BLaER1 treated with 17β-estradiol and CSF1 and Interleukin-3, amounts not matched to agents 10 nM and 100 nM (cell line): ENCODE measurements around the gene CDCP1.

Experiments used
- H3K27ac ChIP-seq, 11 experiments: shearing (Covaris generic); formaldehyde crosslinking; 2 replicates each; pipeline ENCODE4 v1.8.1; 2022
- H3K27me3 ChIP-seq, 11 experiments: shearing (Covaris generic); formaldehyde crosslinking; 2 replicates each; pipeline ENCODE4 v1.8.1; 2022
- H3K36me3 ChIP-seq, 11 experiments: shearing (Covaris generic); formaldehyde crosslinking; 2 replicates each; pipeline ENCODE4 v1.8.1; 2022
- H3K4me1 ChIP-seq, 10 experiments: shearing (Covaris generic); formaldehyde crosslinking; 2 replicates each; pipeline ENCODE4 v1.8.1; 2022
- H3K4me2 ChIP-seq, 11 experiments: shearing (Covaris generic); formaldehyde crosslinking; 2 replicates each; pipeline ENCODE4 v1.8.1; 2022
- H3K4me3 ChIP-seq, 10 experiments: shearing (Covaris generic); formaldehyde crosslinking; 2 replicates each; pipeline ENCODE4 v1.8.1; 2022
- H3K9ac ChIP-seq, 11 experiments: shearing (Covaris generic); formaldehyde crosslinking; 2 replicates each; pipeline ENCODE4 v1.8.1; 2022
- H3K9me3 ChIP-seq, 11 experiments: shearing (Covaris generic); formaldehyde crosslinking; replicated peaks in 1 of 11; 2 replicates each; pipeline ENCODE4 v1.8.1; 2022
- H4K20me1 ChIP-seq, 11 experiments: shearing (Covaris generic); formaldehyde crosslinking; 2 replicates each; pipeline ENCODE4 v1.8.1; 2022
- Cebpa-rat ChIP-seq, 11 experiments: shearing (Covaris generic); IDR thresholded peaks; 2 replicates each; pipeline ENCODE4 v1.8.1; 2022

CDCP1 gene

DNA sequence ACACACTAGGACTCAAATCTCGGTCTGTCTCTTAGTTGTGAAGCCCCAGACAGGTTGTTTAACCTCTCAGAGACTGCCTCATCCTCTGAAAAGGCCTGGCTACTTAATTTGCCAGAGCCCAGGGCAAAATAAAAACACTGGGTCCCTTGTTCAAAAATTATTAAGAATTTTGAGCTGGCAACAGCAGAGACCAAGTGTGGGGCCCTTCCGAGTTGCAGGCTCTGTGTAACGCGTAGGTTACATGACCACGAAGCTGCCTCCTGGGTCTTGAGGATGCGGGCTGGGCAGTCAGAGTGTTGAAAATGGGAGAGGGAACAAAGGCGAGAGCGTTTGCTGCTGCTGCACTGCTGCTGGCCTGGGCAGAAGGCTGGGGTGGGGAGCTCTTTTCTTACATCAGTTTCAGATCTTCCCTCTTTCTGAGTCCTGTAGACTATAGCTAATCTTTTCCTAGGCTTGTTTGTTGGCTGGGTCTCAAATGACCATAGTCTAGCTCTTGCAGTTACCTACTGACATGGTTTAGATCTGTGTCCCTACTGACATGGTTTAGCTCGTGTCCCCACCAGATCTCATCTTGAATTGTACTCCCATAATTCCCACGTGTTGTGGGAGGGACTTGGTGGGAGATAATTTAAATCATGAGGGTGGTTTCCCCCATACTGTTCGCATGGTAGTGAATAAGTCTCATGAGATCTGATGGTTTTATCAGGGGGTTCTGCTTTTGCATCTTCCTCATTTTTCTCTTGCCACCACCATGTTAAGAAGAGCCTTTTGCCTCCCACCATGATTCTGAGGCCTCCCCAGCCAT, 70.2 kb downstream of the CDCP1 start:
- TF ChIP-seq Cebpa-rat (IDR thresholded peaks at IDR 0.05), result no peak
- peak overlapping the region in 4 of 11 experiments; percentile 27 to 81 (median 66); a peak in 7 of 22 replicates for H3K27ac ChIP-seq
- H3K4me1 ChIP-seq, result peaks cover 0 to 72% (median 6%) of the 10 kb centered on the region in 10 experiments; a peak in 8 of 20 replicates
- peaks cover 0 to 10% (median 0%) of the 10 kb centered on the region in 11 experiments; a peak in 3 of 22 replicates for H3K36me3 ChIP-seq
- peaks cover 0 to 19% (median 5%) of the 10 kb centered on the region in 11 experiments; a peak in 12 of 22 replicates for H3K9me3 ChIP-seq
- H4K20me1 ChIP-seq, result no peaks in the 10 kb centered on the region
- H3K27me3 ChIP-seq, result no peaks in the 10 kb centered on the region
- H3K9ac ChIP-seq, result peak overlapping the region in 2 of 11 experiments; percentile 16 to 18; a peak in 2 of 22 replicates
- H3K4me3 ChIP-seq, result peak overlapping the region in 2 of 10 experiments; percentile 41 to 48; a peak in 3 of 20 replicates
- peak overlapping the region in 7 of 11 experiments; percentile 0 to 94 (median 55); a peak in 10 of 22 replicates for H3K4me2 ChIP-seq

GRCh38 chr3:45071075-45071474, 75.1 kb downstream of the CDCP1 start:
- no peak overlapping the region for H3K27ac ChIP-seq
- H3K4me1 ChIP-seq, result peaks cover 0 to 42% (median 5%) of the 10 kb centered on the region in 10 experiments; a peak in 9 of 20 replicates
- peaks cover 0 to 12% (median 0%) of the 10 kb centered on the region in 11 experiments; a peak in 2 of 22 replicates for H3K9me3 ChIP-seq
- H3K36me3 ChIP-seq, result no peaks in the 10 kb centered on the region
- no peak overlapping the region for H3K4me3 ChIP-seq
- no peak overlapping the region for H3K9ac ChIP-seq
- no peaks in the 10 kb centered on the region for H3K27me3 ChIP-seq
- H3K4me2 ChIP-seq, result no peak overlapping the region
- no peaks in the 10 kb centered on the region for H4K20me1 ChIP-seq
- no peak for TF ChIP-seq Cebpa-rat (IDR thresholded peaks at IDR 0.05)

- Histone ChIP-seq H3K27me3 (no peaks in the 10 kb centered on the region), H3K9me3 (peaks cover 0 to 7% (median 0%) of the 10 kb centered on the region in 11 experiments; a peak in 1 of 22 replicates), H3K4me1 (peaks cover 0 to 49% (median 10%) of the 10 kb centered on the region in 10 experiments; a peak in 10 of 20 replicates), H3K27ac (no peak overlapping the region), H4K20me1 (no peaks in the 10 kb centered on the region), H3K4me2 (no peak overlapping the region), H3K9ac (no peak overlapping the region), H3K4me3 (no peak overlapping the region), H3K36me3 (no peaks in the 10 kb centered on the region)
- TF ChIP-seq Cebpa-rat (IDR thresholded peaks at IDR 0.05), result no peak
Measured at GRCh38 chr3:45067941-45068340, 78.2 kb downstream of the CDCP1 start.

DNA sequence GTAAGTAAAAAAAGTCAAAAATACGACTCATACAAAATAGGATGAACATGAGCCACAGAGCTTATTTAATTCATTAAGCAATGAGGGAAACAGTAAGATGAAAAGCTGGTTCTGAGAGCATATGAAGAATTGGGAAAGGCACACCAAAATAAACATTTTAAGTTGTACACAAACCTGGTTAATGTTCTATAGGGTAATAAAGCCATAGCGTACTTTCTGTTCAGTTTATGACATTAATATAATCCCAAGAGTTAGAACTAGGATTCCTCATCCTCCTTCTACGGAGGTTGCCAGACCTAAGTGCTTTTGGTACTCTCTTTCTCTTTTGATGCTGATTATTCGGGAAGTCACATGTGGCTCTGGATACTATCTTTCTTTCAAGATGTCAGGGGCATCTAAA, 78.7 kb downstream of the CDCP1 start:
- H3K4me1 ChIP-seq, result peaks cover 0 to 53% (median 10%) of the 10 kb centered on the region in 10 experiments; a peak in 10 of 20 replicates
- H3K4me3 ChIP-seq, result no peak overlapping the region
- H3K27me3 ChIP-seq, result no peaks in the 10 kb centered on the region
- no peak for TF ChIP-seq Cebpa-rat (IDR thresholded peaks at IDR 0.05)
- no peak overlapping the region for H3K9ac ChIP-seq
- peak overlapping the region in 3 of 11 experiments; percentile 78 to 86 (median 83); a peak in 4 of 22 replicates for H3K4me2 ChIP-seq
- no peaks in the 10 kb centered on the region for H4K20me1 ChIP-seq
- H3K27ac ChIP-seq, result peak overlapping the region in 2 of 11 experiments; percentile 91 to 95; a peak in 1 of 22 replicates
- no peaks in the 10 kb centered on the region for H3K36me3 ChIP-seq
- H3K9me3 ChIP-seq, result 0 out of 22 replicates have a peak, but pooled peaks cover 0 to 7% (median 0%) of the 10 kb centered on the region in 11 experiments

GRCh38 chr3:45066109-45066801, 79.9 kb downstream of the CDCP1 start:
- H3K27ac ChIP-seq, result peak overlapping the region in 3 of 11 experiments; percentile 91 to 95 (median 94); a peak in 7 of 22 replicates
- no peak overlapping the region; a peak in 1 of 22 replicates for H3K9ac ChIP-seq
- H3K4me3 ChIP-seq, result no peak overlapping the region
- no peaks in the 10 kb centered on the region for H3K27me3 ChIP-seq
- no peaks in the 10 kb centered on the region for H4K20me1 ChIP-seq
- H3K4me2 ChIP-seq, result peak overlapping the region in 4 of 11 experiments; percentile 10 to 86 (median 80); a peak in 8 of 22 replicates
- peaks cover 0 to 66% (median 10%) of the 10 kb centered on the region in 10 experiments; a peak in 10 of 20 replicates for H3K4me1 ChIP-seq
- TF ChIP-seq Cebpa-rat (IDR thresholded peaks at IDR 0.05), result no peak
- H3K9me3 ChIP-seq, result 0 out of 22 replicates have a peak, but pooled peaks cover 0 to 5% (median 0%) of the 10 kb centered on the region in 11 experiments
- no peaks in the 10 kb centered on the region for H3K36me3 ChIP-seq

DNA sequence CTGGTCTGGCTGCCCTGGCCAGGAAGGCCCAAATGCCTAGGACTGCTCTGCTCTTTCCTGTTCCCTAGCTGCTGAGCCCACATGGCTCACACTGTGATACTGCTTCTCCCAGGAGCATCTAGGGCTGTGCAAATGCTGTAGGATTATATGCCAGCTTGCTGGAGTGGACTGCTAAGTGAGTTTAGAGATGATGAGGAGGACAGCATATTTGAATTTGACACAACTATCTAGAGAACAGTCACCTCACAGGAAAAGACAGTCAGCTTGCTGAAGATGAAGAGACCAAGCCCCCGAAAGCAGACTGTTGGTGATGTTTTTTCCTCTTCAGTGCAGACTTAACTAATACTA, 80.8 kb downstream of the CDCP1 start:
- H4K20me1 ChIP-seq, result no peaks in the 10 kb centered on the region
- H3K4me3 ChIP-seq, result no peak overlapping the region
- peak overlapping the region in 4 of 11 experiments; percentile 68 to 95 (median 92); a peak in 8 of 22 replicates for H3K27ac ChIP-seq
- no peaks in the 10 kb centered on the region for H3K9me3 ChIP-seq
- H3K4me1 ChIP-seq, result peaks cover 0 to 75% (median 10%) of the 10 kb centered on the region in 10 experiments; a peak in 10 of 20 replicates
- peak overlapping the region in 5 of 11 experiments; percentile 56 to 86 (median 78); a peak in 9 of 22 replicates for H3K4me2 ChIP-seq
- no peaks in the 10 kb centered on the region for H3K36me3 ChIP-seq
- TF ChIP-seq Cebpa-rat (IDR thresholded peaks at IDR 0.05), result no peak
- H3K9ac ChIP-seq, result peak overlapping the region in 3 of 11 experiments; percentile 61 to 74 (median 72); a peak in 7 of 22 replicates
- no peaks in the 10 kb centered on the region for H3K27me3 ChIP-seq

GRCh38 chr3:45064512-45065372, 81.4 kb downstream of the CDCP1 start:
- no peaks in the 10 kb centered on the region for H3K36me3 ChIP-seq
- H4K20me1 ChIP-seq, result no peaks in the 10 kb centered on the region
- H3K27ac ChIP-seq, result peak overlapping the region in 4 of 11 experiments; percentile 68 to 95 (median 92); a peak in 8 of 22 replicates
- no peaks in the 10 kb centered on the region for H3K27me3 ChIP-seq
- peak overlapping the region in 6 of 11 experiments; percentile 17 to 86 (median 72); a peak in 11 of 22 replicates for H3K4me2 ChIP-seq
- no peak for TF ChIP-seq Cebpa-rat (IDR thresholded peaks at IDR 0.05)
- peak overlapping the region in 4 of 11 experiments; percentile 23 to 77 (median 68); a peak in 7 of 22 replicates for H3K9ac ChIP-seq
- H3K9me3 ChIP-seq, result no peaks in the 10 kb centered on the region
- H3K4me3 ChIP-seq, result peak overlapping the region in 3 of 10 experiments; percentile 3 to 28 (median 14); a peak in 2 of 20 replicates
- H3K4me1 ChIP-seq, result peaks cover 0 to 79% (median 10%) of the 10 kb centered on the region in 10 experiments; a peak in 10 of 20 replicates

DNA sequence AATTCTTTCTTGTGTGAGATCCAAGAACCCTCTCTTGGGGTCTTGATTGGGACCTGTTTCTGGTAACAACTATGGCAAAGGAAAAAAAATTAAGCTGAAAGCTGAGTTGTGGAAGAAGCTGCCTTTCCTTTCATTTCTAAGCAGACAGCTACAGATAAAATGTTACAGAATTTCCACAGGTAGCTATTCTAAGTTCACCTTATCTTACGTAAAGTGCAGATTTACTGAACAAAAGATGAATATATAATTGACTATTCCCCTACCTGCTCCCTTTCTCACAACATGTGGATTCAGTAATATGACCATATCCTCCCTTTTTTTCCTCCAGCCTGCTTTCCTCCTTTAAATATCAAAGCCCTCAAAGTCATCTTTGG, 83.5 kb downstream of the CDCP1 start:
- Histone ChIP-seq H3K9ac (peak overlapping the region in 3 of 11 experiments; percentile 30 to 72 (median 70); a peak in 3 of 22 replicates), H3K4me3 (no peak overlapping the region), H4K20me1 (no peaks in the 10 kb centered on the region), H3K27ac (peak overlapping the region in 3 of 11 experiments; percentile 79 to 95 (median 91); a peak in 6 of 22 replicates), H3K4me1 (peaks cover 0 to 96% (median 10%) of the 10 kb centered on the region in 10 experiments; a peak in 10 of 20 replicates), H3K9me3 (no peaks in the 10 kb centered on the region), H3K4me2 (peak overlapping the region in 3 of 11 experiments; percentile 78 to 86 (median 83); a peak in 5 of 22 replicates), H3K27me3 (no peaks in the 10 kb centered on the region), H3K36me3 (no peaks in the 10 kb centered on the region)
- TF ChIP-seq Cebpa-rat (IDR thresholded peaks at IDR 0.05), result no peak
